Activated gamma-delta T cell treated with Interleukin-2 at 50 U/mL for 16 hours (primary cell): Measurements from ENCODE around the gene CARD14.
"Not testable (repeated sequence)": the region's sequence is repeated elsewhere in the genome, so short reads cannot be mapped to it uniquely, and the experiment has no call there.

Source experiments
- DNase-seq: peaks from one replicate; pipeline ENCODE4 v3.0.0-alpha.2; 2020

CARD14 gene

GRCh38 chr17:80151333-80151732 lies 18.5 kb upstream of the CARD14 start:
- no peak for DNase-seq

GRCh38 chr17:80152081-80152702 lies 17.6 kb upstream of the CARD14 start:
- no peak for DNase-seq

- DNase-seq = no peak
These were observed 16.8 kb upstream of the CARD14 start for GRCh38 chr17:80153004-80153403.

DNA sequence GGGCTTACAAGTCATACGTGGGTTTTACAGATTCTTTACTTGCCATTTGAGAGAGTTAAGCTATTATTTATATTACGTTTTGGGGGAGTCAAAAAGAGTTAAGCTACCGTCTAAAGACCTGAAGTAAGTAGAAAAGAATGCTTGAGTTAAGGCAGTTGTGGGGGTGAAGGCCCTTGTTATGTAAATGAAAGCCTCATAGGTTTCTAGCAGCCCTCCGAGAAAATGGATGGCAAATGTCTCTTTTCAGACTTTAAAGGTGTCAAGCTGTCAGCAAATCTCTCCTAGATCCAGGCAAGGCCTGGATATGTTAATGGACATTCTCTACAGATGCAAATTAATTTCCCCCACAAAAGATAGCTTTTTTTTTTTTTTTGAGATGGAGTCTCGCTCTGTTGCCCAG lies 15.7 kb upstream of the CARD14 start:
- no peak for DNase-seq

- not testable (repeated sequence) for DNase-seq
These were observed 14.2 kb upstream of the CARD14 start for GRCh38 chr17:80155600-80155999.

GRCh38 chr17:80158846-80159245 lies 11.0 kb upstream of the CARD14 start:
- DNase-seq = no peak

- DNase-seq = no peak
These were observed 9.3 kb upstream of the CARD14 start for GRCh38 chr17:80160536-80160935.

DNA sequence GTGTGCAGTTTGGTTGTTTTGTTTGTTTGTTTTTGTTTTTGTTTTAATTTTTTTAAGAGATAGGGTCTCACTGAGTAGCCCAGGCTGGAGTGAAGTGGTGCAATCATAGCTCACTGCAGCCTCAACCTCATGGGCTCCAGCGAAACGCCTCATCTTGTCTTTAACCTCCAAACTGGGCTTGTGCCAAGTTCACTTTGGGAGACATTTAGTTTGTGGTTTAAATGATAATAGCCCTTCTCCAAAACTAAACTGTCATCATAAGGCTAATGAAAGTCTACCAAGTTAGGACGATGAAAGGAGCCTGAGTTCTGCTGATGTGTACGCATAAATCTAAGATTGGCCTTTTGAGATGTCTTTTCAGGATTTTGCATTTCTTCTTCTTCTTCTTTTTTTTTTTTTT lies 6.5 kb upstream of the CARD14 start:
- DNase-seq = no peak

DNA sequence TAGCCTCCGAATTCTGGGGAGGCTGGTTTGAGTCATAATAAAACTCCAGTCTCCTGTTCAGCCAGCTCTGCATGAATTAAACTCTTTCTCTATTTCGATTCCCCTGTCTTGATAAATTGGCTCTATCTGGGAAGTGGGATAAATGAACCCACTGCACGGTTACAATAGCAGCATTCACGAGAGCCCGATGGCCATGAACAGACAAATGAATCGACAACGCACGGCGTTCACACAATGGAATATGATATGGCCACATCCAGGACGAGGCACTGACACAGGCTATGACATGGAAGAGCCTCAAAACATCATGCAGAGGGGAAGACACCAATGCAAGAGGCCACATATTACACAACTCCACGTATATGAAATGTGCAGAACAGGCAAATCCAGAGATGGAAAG lies 5.6 kb upstream of the CARD14 start:
- DNase-seq = no peak

GRCh38 chr17:80166446-80166845 lies 3.4 kb upstream of the CARD14 start:
- DNase-seq = no peak

- DNase-seq = no peak
These were observed 1.5 kb upstream of the CARD14 start for GRCh38 chr17:80168371-80168770.

GRCh38 chr17:80169107-80169506 lies 723 bp upstream of the CARD14 start:
- DNase-seq = no peak

DNA sequence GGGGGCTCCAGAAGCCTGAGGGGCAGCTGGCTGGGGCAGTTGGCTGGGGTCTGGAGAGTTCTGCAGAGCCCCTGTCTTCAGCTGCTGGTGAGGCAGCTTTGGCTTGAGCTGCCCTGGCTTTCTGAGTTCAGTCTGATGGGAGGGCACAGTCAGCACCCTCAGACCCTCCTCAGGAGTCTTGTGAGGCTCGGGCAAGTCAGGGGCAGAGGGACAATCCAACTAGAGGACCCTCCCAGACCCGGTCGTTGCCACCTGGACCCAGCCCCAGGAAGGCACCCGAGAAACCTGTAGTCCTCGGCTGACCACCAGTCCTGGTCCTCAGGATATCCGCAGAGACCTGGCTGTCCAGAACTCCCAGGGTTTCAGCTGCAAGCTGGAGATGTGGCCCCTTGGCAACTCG lies 1.9 kb downstream of the CARD14 start:
- no peak for DNase-seq

- DNase-seq = no peak
These were observed 3.3 kb downstream of the CARD14 start for GRCh38 chr17:80173126-80173525.

- no peak for DNase-seq
These were observed 4.1 kb downstream of the CARD14 start for GRCh38 chr17:80173916-80174315.

DNA sequence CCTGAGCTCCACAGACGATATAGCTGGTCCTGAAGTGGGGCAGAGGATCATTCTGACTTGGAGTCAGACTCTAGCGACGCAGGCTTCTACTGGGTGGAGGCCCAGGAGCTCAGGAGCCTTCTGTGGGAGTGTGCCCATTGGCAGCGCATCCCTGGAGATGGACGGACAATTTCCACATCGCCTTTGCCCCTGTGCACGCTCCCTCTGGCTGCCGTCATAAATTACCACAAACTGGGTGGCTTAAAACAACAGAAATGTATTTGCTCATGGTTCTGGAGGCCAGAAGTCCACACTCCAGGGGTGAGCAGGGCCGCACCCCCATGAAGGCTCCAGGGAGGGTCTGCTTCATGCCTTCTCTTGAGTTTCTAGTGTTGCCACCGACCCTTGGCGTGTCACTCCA lies 6.9 kb downstream of the CARD14 start:
- DNase-seq = no peak

GRCh38 chr17:80177986-80178595 lies 8.3 kb downstream of the CARD14 start:
- DNase-seq = no peak

- DNase-seq = no peak
These were observed 10.4 kb downstream of the CARD14 start for GRCh38 chr17:80180192-80180591.

DNA sequence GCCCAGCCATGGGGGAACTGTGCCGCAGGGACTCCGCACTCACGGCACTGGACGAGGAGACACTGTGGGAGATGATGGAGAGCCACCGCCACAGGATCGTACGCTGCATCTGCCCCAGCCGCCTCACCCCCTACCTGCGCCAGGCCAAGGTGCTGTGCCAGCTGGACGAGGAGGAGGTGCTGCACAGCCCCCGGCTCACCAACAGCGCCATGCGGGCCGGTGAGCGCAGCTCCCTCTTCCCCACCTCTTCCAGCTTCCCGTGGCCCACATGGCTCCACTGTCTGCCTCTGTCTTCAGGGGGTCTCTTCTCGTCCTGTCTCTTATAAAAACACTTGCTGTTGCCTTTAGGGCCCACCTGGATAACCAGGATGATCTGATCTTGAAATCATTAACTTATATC lies 11.6 kb downstream of the CARD14 start:
- no peak for DNase-seq

GRCh38 chr17:80182118-80182844 lies 12.5 kb downstream of the CARD14 start:
- DNase-seq = no peak

DNA sequence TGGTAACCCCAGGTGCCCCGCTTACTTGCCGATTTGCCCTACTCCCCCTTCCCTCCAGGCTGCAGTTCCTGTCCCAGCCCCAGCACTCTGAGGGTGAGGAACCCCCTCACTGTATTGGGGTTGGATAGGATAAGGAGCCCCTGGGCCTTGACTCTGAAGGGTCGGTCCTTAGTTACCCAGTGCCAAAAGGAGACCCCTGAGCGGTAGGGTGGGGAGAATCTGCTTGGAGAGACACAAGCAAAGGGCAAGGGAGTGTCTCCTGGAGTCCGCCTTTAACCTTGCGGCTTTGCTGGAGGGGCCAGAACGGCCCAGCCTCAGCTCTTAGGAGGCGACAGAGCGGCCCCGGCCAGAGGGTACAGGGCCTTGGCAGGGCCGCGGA lies 13.0 kb downstream of the CARD14 start:
- DNase-seq = no peak

DNA sequence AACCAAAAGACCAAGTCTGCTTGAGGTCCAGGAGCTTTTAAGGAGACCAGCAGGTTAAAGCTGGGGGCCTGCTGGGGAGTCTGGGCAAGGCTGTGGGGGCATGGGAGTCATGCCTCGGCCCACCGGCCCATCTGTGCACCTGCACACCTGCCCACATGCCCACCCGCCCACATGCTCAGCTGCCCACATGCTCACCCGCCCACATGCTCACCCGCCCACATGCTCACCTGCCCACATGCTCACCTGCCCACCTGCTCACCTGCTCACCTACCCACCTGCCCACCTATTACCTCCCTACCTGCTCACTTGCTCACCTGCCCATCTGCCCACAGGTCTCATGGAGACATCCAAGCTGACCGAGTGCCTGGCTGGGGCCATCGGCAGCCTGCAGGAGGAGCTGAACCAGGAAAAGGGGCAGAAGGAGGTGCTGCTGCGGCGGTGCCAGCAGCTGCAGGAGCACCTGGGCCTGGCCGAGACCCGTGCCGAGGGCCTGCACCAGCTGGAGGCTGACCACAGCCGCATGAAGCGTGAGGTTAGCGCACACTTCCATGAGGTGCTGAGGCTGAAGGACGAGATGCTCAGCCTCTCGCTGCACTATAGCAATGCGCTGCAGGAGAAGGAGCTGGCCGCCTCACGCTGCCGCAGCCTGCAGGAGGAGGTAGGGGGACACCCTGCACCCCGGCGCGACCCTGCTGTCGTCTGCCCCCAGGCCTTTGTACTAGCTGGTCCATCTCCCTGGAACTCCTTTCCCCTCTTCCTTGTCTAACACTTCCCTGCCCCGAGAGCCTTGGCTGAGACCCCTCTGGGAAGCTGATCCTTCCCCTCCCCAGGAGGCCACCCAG lies 14.0 kb downstream of the CARD14 start:
- no peak for DNase-seq

- DNase-seq = no peak
These were observed 14.5 kb downstream of the CARD14 start for GRCh38 chr17:80184423-80184714.

DNA sequence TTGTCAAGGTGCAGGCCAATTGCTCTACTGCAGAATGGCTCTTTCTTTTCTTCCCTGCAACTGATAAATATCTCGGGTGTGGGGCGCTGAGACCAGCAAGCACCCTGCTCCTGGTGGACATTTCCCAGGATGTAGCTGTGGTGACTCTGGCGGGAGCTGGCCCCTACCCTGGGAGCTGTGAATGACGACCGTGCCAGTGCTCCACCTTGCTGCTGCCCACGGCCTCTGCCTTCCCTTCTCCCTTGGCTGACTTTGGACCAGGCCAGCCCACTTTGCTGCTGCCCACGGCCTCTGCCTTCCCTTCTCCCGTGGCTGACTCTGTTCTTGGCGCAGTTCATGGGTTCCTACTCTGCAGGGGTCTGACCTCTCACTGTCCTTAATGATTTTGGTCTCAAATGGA lies 16.1 kb downstream of the CARD14 start:
- no peak for DNase-seq
